HepG2 (cell line): Measurements from ENCODE around the gene THUMPD1.

Experiments used
- CCDC6 ChIP-seq: sonication (generic); formaldehyde crosslinking; IDR thresholded peaks from 2 replicates; pipeline ENCODE4 v1.8.1; 2022; ENCODE audit warnings: mild to moderate bottlenecking, missing genetic modification reagents, moderate library complexity
- EEA1 ChIP-seq: sonication (generic); formaldehyde crosslinking; IDR thresholded peaks from 2 replicates; pipeline ENCODE4 v1.5.1; 2020; ENCODE audit warnings: mild to moderate bottlenecking, missing genetic modification reagents, borderline replicate concordance
- NFIC ChIP-seq: IDR thresholded peaks from 2 replicates; pipeline ENCODE4 v1.6.1; 2012; ENCODE audit warnings: mild to moderate bottlenecking, low read length, inconsistent platforms
- NFYB ChIP-seq: sonication (generic); formaldehyde crosslinking; IDR thresholded peaks from 2 replicates; pipeline ENCODE4 v1.4.0; 2020; ENCODE audit warnings: missing genetic modification reagents
- POLR2AphosphoS5 ChIP-seq: IDR thresholded peaks from 2 replicates; pipeline ENCODE4 v1.6.1; 2012; ENCODE audit warnings: low read depth, low read length
- RAD51 ChIP-seq: fragments of 450-650 bp; IDR thresholded peaks from 2 replicates; pipeline ENCODE4 v1.6.1; 2016; ENCODE audit warnings: borderline replicate concordance
- TEAD2 ChIP-seq: sonication (generic); formaldehyde crosslinking; IDR thresholded peaks from 2 replicates; pipeline ENCODE4 v1.9.0; 2021; ENCODE audit warnings: missing genetic modification reagents
- ZNF17 ChIP-seq: sonication (generic); formaldehyde crosslinking; IDR thresholded peaks from 2 replicates; pipeline ENCODE4 v1.5.0; 2020; ENCODE audit warnings: mild to moderate bottlenecking, missing genetic modification reagents
- ZNF251 ChIP-seq: sonication (generic); formaldehyde crosslinking; IDR thresholded peaks from 2 replicates; pipeline ENCODE4 v1.9.0; 2021; ENCODE audit warnings: mild to moderate bottlenecking, missing genetic modification reagents
- ZNF776 ChIP-seq: sonication (generic); formaldehyde crosslinking; IDR thresholded peaks from 2 replicates; pipeline ENCODE4 v1.4.0; 2020; ENCODE audit warnings: mild to moderate bottlenecking, missing genetic modification reagents
- TF ChIP-seq, protein P1 (sequence below): sonication (generic); formaldehyde crosslinking; IDR thresholded peaks from 2 replicates; pipeline ENCODE4 v1.5.0; 2020; ENCODE audit warnings: mild to moderate bottlenecking, missing genetic modification reagents, moderate library complexity
- TF ChIP-seq, protein P2 (sequence below): sonication (generic); formaldehyde crosslinking; IDR thresholded peaks from 2 replicates; pipeline ENCODE4 v1.9.0; 2021; ENCODE audit warnings: missing genetic modification reagents, borderline replicate concordance
- TF ChIP-seq, protein P3 (sequence below): sonication (generic); formaldehyde crosslinking; IDR thresholded peaks from 2 replicates; pipeline ENCODE4 v1.8.1; 2023; ENCODE audit warnings: missing genetic modification reagents, mild to moderate bottlenecking, borderline replicate concordance
- TF ChIP-seq, protein P4 (sequence below), 2 experiments: IDR thresholded peaks; 2 replicates each; pipeline ENCODE4 v1.6.1; 2011 to 2012; ENCODE audit warnings: low read length in 2 of 2, borderline replicate concordance in 1 of 2, low read depth in 1 of 2, mild to moderate bottlenecking in 1 of 2, moderate library complexity in 1 of 2

DNA sequence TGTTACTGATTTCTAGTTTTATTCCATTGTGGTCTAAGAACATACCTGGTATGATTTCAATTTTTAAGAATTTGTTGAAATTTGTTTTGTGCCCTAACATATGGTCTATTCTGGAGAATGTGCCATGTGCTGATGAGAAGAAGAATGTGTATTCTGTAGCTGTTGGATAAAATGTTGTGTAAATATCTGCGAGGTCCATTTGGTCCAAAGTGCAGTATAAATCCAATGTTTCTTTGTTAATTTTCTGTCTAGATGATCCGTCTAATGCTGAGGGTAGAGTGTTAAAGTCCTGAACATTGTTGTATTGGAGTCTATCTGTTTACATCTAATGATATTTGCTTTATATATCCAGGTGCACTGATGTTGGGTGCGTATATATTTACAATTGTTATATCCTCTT, 32.1 kb upstream of the THUMPD1 start:
- TF ChIP-seq RAD51 (no peak), NFIC (no peak), TEAD2 (no peak), ZNF776 (CRISPR knock-in tag) (no peak), NFYB (CRISPR knock-in tag) (no peak), CCDC6 (CRISPR knock-in tag) (no peak), POLR2AphosphoS5 (no peak), ZNF251 (CRISPR knock-in tag) (no peak), ZNF17 (no peak), EEA1 (no peak)
- TF ChIP-seq, protein P1, sequence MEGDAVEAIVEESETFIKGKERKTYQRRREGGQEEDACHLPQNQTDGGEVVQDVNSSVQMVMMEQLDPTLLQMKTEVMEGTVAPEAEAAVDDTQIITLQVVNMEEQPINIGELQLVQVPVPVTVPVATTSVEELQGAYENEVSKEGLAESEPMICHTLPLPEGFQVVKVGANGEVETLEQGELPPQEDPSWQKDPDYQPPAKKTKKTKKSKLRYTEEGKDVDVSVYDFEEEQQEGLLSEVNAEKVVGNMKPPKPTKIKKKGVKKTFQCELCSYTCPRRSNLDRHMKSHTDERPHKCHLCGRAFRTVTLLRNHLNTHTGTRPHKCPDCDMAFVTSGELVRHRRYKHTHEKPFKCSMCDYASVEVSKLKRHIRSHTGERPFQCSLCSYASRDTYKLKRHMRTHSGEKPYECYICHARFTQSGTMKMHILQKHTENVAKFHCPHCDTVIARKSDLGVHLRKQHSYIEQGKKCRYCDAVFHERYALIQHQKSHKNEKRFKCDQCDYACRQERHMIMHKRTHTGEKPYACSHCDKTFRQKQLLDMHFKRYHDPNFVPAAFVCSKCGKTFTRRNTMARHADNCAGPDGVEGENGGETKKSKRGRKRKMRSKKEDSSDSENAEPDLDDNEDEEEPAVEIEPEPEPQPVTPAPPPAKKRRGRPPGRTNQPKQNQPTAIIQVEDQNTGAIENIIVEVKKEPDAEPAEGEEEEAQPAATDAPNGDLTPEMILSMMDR (CRISPR knock-in tag), result no peak
- TF ChIP-seq, protein P2, sequence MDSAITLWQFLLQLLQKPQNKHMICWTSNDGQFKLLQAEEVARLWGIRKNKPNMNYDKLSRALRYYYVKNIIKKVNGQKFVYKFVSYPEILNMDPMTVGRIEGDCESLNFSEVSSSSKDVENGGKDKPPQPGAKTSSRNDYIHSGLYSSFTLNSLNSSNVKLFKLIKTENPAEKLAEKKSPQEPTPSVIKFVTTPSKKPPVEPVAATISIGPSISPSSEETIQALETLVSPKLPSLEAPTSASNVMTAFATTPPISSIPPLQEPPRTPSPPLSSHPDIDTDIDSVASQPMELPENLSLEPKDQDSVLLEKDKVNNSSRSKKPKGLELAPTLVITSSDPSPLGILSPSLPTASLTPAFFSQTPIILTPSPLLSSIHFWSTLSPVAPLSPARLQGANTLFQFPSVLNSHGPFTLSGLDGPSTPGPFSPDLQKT (CRISPR knock-in tag), result no peak
- TF ChIP-seq, protein P3, sequence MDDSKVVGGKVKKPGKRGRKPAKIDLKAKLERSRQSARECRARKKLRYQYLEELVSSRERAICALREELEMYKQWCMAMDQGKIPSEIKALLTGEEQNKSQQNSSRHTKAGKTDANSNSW, result no peak
- TF ChIP-seq, protein P4, sequence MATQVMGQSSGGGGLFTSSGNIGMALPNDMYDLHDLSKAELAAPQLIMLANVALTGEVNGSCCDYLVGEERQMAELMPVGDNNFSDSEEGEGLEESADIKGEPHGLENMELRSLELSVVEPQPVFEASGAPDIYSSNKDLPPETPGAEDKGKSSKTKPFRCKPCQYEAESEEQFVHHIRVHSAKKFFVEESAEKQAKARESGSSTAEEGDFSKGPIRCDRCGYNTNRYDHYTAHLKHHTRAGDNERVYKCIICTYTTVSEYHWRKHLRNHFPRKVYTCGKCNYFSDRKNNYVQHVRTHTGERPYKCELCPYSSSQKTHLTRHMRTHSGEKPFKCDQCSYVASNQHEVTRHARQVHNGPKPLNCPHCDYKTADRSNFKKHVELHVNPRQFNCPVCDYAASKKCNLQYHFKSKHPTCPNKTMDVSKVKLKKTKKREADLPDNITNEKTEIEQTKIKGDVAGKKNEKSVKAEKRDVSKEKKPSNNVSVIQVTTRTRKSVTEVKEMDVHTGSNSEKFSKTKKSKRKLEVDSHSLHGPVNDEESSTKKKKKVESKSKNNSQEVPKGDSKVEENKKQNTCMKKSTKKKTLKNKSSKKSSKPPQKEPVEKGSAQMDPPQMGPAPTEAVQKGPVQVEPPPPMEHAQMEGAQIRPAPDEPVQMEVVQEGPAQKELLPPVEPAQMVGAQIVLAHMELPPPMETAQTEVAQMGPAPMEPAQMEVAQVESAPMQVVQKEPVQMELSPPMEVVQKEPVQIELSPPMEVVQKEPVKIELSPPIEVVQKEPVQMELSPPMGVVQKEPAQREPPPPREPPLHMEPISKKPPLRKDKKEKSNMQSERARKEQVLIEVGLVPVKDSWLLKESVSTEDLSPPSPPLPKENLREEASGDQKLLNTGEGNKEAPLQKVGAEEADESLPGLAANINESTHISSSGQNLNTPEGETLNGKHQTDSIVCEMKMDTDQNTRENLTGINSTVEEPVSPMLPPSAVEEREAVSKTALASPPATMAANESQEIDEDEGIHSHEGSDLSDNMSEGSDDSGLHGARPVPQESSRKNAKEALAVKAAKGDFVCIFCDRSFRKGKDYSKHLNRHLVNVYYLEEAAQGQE (IDR thresholded peaks at IDR 0.05; ENCODE audit: borderline replicate concordance in 1 of 2, low read depth in 1 of 2, low read length in 2 of 2), result no peak
